C1 segment of cervical spinal cord (tissue), 14 donors: Measurements from ENCODE around the gene SLC3A2.
"Not testable (repeated sequence)": the region's sequence is repeated elsewhere in the genome, so short reads cannot be mapped to it uniquely, and the experiment has no call there.

Source experiments
- DNase-seq, 14 donors: peaks; one replicate each; lab custom pipeline; 2025; lab: John Stamatoyannopoulos, UW

Gene SLC3A2

GRCh38 chr11:62880803-62881578 lies at the start of gene SLC3A2:
Gene SLC3A2 (plus strand): TSS chr11:62880896. CDS start chr11:62881024, 128 bp downstream.
- DNase-seq: peak; percentile 56 to 95 (median 88)

- no peak for DNase-seq
Measured at GRCh38 chr11:62830904-62831519, 49.7 kb upstream of the SLC3A2 start.

GRCh38 chr11:62831520-62832335 lies 49.0 kb upstream of the SLC3A2 start, which contains the start of gene STX5:
Gene STX5 (minus strand): TSS chr11:62832051. CDS start chr11:62831243, 808 bp downstream.
- peak; percentile 97 to 100 (median 99) for DNase-seq

- DNase-seq: peak in 2 of 14 donors; percentile 39 to 57
Measured at GRCh38 chr11:62832336-62833234, 48.1 kb upstream of the SLC3A2 start, which contains the start of gene TEX54. Gene TEX54 (minus strand): TSS chr11:62832841.

- DNase-seq: no peak
Measured at GRCh38 chr11:62835336-62835735, 45.4 kb upstream of the SLC3A2 start.

- peak; percentile 35 to 95 (median 89) for DNase-seq
Measured at GRCh38 chr11:62839050-62839945, 41.4 kb upstream of the SLC3A2 start, which contains the start of gene WDR74. Gene WDR74 (minus strand): TSS chr11:62839590. CDS start chr11:62839570, 20 bp downstream.

GRCh38 chr11:62840721-62841360 lies 39.9 kb upstream of the SLC3A2 start:
- DNase-seq: peak in 10 of 14 donors; percentile 18 to 66 (median 46)

- DNase-seq: peak in 13 of 14 donors; percentile 11 to 100 (median 83)
Measured at GRCh38 chr11:62841361-62842170, 39.1 kb upstream of the SLC3A2 start.

GRCh38 chr11:62842171-62842741 lies 38.4 kb upstream of the SLC3A2 start:
- DNase-seq: peak in 7 of 14 donors; percentile 13 to 57 (median 43)

GRCh38 chr11:62842891-62843290 lies 37.8 kb upstream of the SLC3A2 start:
- DNase-seq: not testable (repeated sequence)

- DNase-seq: no peak
Measured at GRCh38 chr11:62843466-62843865, 37.2 kb upstream of the SLC3A2 start.

GRCh38 chr11:62844154-62844553 lies 36.5 kb upstream of the SLC3A2 start:
- no peak for DNase-seq

GRCh38 chr11:62846177-62846576 lies 34.5 kb upstream of the SLC3A2 start:
- no peak for DNase-seq

- DNase-seq: no peak
Measured at GRCh38 chr11:62847767-62848314, 32.9 kb upstream of the SLC3A2 start.

GRCh38 chr11:62850911-62851806 lies 29.5 kb upstream of the SLC3A2 start:
- DNase-seq: no peak

GRCh38 chr11:62851807-62852522 lies 28.7 kb upstream of the SLC3A2 start:
- no peak for DNase-seq
